ENCODE results near the gene VIT.

GRCh38 chr2:36672199-36672598 lies 24.3 kb upstream of the VIT start:
- TF ChIP-seq CTCF (conservative IDR thresholded peaks at IDR 0.05; ENCODE audit: low read depth, low read length) (peak; percentile 86), EZH2 (IDR thresholded peaks at IDR 0.05; ENCODE audit: low read length, unreplicated experiment) (no peak), EZH2phosphoT487 (IDR thresholded peaks at IDR 0.05; ENCODE audit: borderline replicate concordance, low read length) (no peak)
